Stimulated activated CD4-positive, alpha-beta T cell treated with anti-CD3 and anti-CD28 coated beads, Interleukin-15, amount 100 ng/mL, for 48 hours (primary cell): ENCODE measurements around the gene MACROD2.

Experiments
- DNase-seq, 2 donors: peaks; one replicate each; pipeline ENCODE4 v3.0.0-alpha.2; 2020; ENCODE audit warnings: low read depth in 2 of 2

Gene MACROD2

DNA sequence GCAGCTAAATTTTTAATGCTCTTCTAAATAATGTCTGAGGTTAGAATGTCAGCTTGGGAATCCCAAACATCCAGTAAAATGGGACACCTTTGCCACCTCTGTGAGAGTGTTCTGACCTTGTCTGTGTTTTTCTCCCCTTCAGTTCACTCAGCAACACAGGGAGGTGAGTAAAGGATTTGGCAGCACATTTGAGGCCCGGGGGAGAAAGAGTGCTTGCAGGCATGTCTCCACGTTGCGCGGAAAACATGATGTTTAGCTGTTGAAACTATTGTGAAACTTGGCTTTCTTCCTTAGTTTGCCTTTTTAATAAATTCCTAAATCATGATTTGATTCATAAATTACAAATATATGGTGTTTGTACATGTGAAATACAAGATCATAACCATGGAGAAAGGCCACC is 1049.9 kb downstream of the MACROD2 start:
- no peak for DNase-seq

DNA sequence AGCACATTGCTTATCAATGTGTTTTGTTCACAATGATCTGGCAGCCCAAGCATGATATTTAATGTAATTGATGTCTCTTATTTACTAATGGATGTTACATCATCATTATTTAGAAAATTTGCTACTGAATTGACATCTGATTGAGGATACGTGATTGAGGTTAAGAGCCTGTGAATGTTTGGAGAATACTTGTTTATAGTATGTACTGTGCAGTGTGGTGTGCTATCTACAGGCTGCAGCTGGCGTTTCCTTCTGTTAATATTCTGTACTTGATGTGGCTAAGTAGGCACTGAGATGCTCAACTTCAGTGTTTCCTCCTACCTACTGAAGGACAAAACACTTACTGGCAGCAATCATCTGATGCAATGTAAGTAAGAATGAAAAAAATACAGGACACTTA is 1051.7 kb downstream of the MACROD2 start:
- no peak for DNase-seq

GRCh38 chr20:15047601-15048000 is 1052.3 kb downstream of the MACROD2 start:
- no peak for DNase-seq

DNA sequence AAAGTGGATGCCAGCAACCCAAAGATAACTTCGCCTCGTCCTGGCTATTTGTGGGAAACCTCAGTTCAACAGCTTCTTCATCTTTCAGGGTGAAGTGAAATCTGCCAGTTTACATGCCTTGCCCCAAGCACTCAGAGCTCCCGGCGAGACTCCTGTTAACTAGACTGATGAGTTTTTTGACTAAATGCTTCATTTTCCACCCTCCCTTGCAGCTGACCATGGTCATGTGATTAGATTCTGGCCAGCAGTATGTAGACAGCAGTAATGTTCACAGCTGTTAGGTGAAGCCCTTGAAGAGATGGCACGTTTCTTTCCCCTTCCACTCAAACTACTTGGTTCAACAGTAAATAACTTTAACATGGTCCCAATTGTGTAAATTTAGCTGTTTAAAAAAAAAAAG is 1060.9 kb downstream of the MACROD2 start:
- DNase-seq = no peak

- no peak for DNase-seq
Observed at GRCh38 chr20:15058841-15059240, 1063.5 kb downstream of the MACROD2 start.

- DNase-seq = no peak
Observed at GRCh38 chr20:15059438-15059837, 1064.1 kb downstream of the MACROD2 start.

- DNase-seq = no peak
Observed at GRCh38 chr20:15060265-15061060, 1065.1 kb downstream of the MACROD2 start.

DNA sequence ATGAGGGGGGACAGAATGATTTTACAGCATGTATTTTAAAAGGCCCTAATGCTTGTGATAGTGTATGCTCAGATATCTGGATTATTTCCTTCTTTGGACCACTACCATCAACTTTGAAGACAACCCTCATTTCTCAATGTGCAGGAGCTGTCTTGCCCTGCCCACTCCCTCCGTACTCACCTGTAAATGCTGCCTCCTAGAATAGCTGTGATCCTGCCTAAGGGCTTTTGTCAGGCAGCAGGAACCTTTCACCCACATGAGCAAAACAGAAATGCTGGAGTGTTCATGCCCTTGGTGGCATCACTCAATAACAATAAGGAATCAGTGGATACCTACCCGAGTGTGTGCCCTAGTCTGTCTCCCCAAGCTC is 1065.7 kb downstream of the MACROD2 start:
- DNase-seq = no peak

DNA sequence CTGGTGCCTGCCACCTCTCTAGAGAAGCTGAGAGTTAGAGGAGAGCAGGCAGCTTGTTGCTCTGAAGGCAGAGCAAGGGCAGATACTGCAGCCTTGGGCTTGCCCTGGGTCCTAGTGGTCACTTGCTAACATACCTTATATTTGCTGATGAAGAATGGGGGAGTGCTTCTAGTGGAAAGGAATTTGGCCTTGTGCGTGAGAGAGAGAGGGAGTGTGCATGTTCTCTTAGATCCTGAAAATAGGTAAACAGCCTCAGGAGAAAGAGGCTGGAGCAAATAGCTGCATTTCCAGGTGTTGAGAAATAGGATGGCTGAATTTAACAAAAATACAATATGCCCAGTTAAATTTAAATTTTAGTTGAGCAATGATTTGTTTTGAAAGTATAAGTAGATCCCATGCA is 1066.6 kb downstream of the MACROD2 start:
- DNase-seq = no peak

DNA sequence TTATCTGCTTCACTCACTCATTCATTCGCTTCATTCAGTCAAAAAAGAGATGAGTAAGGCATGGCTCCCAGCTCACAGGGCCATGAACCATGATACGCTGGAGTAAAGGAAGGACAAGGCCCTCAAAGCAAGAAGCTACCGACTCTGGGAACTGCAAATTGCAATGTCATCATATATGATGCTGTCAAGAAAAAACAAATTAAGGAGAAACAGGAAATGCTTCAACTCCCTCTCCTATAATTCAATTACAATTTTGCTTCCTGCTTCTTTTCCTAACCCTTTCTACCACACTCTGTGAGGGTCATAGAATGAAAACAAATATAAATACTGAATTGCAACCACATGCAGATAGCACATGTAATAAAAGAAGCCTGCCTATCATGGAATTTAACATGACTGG is 1067.8 kb downstream of the MACROD2 start:
- DNase-seq = no peak

DNA sequence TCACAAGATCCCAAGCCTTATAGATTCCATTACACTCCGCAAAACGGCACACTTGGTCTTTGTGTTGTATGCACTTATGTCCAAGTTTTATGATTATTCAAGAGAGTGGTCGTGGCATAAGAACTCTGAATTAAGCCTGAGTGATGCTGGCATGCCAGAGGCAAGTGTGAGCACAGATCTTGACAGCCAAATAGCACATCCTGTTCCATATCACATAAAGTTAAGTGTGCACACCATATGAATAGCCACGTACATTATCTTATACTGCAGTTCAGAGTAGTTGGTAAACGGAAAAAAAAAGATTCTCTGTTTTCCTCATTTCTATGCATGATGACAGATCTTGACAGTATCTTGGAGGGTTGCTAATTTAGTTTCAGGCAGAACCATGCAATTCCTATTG is 1069.4 kb downstream of the MACROD2 start:
- DNase-seq = no peak

DNA sequence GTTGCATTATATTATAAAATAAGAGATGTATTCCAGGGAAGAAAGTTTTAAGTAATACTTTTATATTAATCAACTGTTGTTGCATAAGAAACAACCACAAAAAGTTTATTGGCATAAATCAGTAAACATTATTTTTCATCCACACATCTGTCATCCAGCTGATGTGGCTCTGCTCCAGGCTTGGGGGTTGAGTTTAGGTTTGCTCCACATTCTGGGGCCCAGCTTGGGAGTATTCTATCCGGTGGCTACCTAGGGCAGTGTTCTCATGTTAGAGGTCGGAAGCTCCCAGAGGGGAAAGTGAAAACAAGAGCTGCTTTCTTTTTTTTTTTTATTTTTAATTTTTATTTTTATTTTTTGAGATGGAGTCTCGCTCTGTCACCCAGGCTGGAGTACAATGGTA is 1070.5 kb downstream of the MACROD2 start:
- no peak for DNase-seq

- DNase-seq = no peak
Observed at GRCh38 chr20:15068486-15068885, 1073.2 kb downstream of the MACROD2 start.

GRCh38 chr20:15069355-15069754 is 1074.0 kb downstream of the MACROD2 start:
- no peak for DNase-seq

DNA sequence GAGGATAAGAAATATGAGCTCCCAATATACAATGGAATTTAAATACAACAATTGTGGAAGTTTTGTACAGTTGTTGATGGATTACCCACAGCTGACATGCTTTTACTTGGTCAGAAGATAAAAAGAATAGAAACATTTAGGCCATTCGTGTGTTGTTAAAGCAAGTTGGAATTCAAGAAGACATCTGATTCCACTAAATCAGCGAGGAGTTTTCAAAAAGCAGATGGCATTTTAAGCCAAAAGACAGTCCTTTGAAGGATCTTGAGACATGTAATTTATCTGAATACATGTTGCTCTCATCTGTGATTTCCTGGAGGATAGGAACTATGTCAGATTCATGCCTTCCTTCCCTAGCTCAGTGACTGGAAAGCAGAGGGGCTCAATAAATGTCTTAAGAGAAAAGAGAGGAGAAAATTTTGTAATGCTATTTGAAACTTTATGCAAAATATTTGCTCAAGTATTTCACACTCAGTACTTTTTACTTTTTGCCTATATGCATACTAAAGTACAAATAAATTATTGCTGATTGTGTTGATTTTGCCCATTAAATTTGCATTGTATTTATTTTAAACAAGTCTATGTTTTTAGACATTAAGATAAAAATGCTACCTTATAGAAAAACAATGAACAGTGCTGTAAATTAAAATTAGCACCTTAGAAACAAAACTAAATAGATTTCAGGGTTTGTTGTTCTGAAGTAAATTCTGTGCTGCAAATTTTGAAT is 1075.9 kb downstream of the MACROD2 start:
- no peak for DNase-seq

GRCh38 chr20:15072316-15072715 is 1077.0 kb downstream of the MACROD2 start:
- no peak for DNase-seq

DNA sequence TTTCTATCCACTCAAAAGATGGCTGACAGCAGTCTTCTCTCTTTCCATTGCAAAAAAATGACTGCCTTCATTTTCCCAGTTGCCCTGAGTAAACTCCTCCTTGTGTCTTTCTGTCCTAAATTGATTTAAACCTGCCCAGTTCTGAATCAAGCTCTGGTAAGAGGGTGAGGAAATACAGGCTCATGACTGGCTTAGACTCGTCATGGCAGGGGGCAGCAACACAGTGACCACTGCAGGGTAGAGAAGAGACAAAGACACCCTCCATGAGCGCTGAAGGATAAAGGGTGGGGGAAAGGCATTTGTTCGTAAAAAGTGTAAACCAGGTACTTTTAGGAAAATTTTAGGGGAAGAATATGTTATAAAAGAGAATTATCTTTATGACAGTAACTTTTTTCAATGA is 1080.3 kb downstream of the MACROD2 start:
- no peak for DNase-seq

GRCh38 chr20:15076785-15077184 is 1081.5 kb downstream of the MACROD2 start:
- no peak for DNase-seq

DNA sequence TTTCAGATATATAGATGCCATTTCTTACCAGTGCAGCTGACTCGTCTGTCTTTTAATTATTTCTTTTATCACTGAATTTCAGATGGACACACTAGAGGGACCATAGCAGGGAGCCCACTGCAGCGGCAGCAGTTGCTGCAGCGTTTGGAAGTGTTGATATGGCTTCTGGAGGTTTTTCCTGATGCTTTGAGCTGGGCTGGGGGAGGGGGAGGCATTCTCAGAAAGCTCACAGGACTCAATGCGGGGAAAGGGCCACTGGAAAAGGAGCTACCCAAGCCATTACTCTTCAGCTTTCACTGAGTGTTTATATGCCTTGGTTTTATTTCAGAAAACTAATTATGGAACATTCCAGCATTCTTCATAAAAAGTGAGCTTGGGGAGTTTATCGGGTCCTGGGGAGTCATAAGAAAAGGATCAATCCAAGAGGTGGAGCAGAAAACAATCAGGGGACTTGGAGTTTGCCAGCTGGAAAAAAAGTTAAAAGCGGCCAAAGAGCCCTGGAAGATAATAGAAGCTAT is 1082.5 kb downstream of the MACROD2 start:
- no peak for DNase-seq

DNA sequence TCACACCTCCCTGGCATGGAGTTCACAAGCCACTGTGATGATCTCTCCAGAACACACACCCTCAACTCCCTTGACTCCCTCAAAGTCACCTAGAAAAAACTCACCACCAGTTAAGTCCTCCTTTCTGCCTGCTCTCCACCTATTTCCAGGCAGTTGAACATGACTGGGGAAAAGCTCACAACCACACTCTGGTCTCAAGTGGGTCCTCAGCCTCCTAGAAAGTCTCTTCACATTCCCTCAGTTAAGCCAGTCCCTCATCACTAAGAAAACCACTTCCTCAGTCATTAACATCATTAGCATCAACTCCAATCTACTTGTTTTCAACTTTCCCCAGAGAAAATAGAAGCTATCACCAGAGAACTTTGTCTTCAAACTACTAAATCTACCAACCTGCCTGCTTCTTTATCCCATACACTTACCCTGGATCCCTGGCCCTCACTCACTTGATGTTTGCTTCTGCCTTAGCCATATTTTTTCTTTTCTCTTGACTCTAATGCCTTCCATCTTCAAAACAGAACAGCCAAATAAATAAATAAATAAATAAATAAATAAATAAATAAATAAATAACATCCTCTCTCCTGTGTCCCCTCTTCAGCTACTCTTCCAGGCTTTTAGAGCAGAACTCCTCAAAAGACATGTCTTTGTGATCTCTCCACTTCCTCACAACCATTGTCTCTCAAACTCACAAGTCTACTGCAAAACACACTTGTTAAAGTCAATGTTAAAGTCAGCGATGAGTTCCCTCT is 1084.5 kb downstream of the MACROD2 start:
- no peak for DNase-seq

GRCh38 chr20:15081261-15081660 is 1085.9 kb downstream of the MACROD2 start:
- no peak for DNase-seq

DNA sequence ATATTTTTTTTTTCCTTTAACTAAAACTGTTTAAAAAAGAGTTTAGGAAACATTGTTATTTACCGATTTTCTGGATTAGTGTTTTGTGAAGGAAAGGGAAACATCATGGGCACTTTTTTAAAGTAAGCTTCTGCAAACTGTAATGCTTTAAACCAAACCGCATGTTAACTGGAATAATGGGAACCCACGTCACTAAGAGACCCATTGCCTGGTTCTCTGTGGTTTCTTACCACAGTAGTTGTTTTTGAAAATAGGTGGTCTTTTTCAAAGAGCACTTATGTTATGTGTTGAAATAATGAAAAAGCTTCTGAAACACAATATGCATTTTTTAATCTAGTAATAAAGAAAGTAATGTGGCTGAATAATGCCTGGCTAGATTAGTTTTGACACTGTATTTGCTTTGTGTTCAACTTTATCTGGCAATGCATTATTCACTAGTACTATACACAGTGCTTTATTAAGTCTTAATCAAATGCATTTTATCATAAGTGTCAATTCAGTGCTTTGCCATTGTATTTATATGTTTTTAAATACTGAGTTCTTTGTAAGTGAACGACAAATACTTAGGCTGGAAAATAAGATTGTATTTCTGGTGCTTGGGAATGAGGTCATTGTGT is 1096.2 kb downstream of the MACROD2 start:
- DNase-seq = no peak
